T follicular helper cell (primary cell): ENCODE results near the gene CCDC197.

Experiments used
- DNase-seq: peaks from one replicate; pipeline ENCODE4 v3.0.0-alpha.2; 2020; ENCODE audit warnings: low read depth
- total RNA-seq, 2 experiments: gene quantifications; one replicate each; lab custom pipeline; 2026; lab: John Stamatoyannopoulos, UW

Gene CCDC197
- 0.04 to 0.12 reads per million in 2 experiments for total RNA-seq

- no peak for DNase-seq
Measured at GRCh38 chr14:93997082-93997481, at the start of gene CCDC197. TSS of gene CCDC197 (plus strand) at chr14:93997301. CDS start at chr14:93998132, 831 bp downstream.

DNA sequence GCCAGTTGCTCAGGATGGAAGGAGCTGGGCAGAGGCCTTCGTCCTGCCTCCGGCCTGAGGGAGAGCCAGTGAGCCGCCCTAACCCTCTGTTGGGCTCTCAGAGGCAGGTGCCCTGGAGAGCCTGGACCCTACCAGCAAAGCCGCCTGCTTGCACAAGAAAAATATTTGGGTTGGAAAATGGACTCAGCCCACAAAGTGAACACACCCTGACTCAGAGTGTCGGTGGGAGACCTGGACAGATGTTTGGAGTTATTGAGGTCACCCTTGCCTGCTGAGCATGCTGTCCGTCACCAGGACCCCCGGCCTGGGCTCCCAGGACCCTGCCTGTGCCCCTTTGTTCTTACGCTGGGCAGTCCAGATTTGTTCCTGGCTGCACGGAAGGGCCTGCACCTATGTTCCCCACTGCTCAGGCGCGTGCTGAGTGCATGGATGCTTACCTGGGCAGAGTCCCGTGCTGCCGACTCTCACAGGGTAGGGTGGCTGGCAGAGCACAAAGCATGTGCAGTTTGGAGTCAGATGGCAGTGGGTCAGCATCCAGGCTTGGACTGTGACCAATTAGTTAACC is 47.5 kb upstream of the CCDC197 start:
- DNase-seq: no peak

DNA sequence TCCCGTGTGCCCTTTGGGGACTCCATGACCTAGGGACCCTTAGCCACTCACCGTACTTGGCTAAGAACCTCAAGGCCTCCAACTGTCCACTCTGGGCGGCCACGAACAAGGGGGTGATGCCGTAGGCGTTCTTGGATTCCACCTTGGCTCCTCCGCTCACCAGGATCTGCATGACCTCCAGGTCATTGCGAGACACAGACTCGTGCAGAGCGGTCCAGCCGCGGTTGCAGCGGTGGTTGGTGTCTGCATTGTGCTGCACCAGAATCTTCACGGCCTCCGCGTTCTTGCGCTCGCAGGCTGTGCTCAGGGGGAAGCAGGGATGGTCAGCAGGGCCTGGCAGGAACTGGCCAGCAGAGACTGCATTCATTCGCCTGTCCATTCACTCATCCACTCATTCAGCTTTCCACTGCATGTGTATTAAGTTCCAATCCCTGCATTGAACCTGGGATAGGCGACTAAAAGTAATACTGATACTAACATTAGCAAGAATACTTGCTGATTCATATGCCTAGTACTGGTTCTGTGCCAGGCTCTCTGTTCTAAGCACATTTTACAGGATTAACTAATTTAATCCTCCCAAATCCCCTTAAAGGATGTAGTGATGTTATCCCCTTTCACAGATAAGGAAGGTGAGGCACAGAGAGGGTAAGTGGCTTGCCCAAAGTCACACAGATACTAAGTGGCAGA is 46.0 kb upstream of the CCDC197 start:
- DNase-seq: no peak

DNA sequence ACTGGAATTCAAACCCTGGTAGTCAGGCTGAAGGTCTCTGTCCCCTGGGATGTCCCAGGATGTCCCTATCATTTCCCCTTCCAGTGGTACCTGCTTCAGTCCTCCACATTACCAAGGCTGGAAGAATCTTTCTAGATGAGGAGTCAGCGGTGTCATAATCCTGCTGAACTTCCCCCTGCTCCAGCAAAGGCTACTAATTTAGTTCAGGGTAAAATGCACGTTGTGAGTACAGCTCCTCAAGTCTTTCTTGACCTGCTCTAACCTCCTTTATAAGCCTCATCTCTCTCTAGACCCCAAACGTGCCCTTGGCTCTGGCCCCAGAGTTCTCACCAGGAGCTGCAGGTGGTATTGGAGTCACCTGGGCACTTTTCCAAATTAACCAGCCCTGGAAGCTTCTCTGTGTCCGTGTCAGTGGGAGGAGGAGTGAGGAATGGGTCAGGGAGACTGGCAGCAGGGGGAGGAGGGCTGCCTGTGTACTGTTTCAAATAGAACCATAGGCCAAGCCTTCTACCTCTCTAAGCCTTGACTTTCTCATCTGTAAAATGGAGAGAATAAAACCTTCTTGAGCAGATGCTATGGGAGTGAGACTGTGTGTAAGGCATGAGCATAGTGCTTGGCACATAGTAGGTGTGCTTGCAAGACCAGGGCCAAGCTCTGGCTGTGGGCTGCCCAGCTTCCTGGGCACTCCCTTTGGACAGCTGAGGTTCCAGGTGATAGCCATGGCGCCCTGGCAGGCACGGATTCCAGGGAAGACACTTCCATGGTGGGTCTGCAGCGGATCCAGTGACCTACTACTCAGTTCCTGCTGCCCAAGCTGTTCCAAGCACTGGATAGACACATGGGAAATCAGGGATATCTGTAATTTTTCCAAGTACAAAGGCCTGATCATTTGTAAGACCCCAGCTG is 45.2 kb upstream of the CCDC197 start:
- DNase-seq: no peak

DNA sequence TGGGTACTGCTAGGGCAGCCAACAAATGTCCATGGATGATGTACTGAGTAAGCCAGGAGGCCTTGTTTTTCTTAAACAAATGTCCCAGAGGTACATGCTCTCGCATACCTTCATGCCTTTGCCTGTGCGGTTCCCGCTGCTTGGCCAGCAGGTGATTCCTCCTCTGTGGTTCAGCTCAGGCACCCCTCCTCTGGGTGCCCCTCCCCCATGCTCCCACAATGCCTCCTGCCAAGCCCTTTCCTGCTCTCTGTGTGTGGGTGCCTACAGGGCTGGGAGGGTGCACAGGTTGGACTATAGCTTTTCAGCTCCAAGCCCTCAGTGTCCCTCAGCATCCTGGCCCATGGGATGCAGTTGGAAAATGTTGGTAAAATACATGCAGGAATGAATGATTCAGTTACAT is 44.3 kb upstream of the CCDC197 start:
- DNase-seq: no peak

GRCh38 chr14:93953263-93953662 is 43.8 kb upstream of the CCDC197 start:
- DNase-seq: no peak

GRCh38 chr14:93953739-93954515 is 43.2 kb upstream of the CCDC197 start:
- DNase-seq: no peak

- no peak for DNase-seq
Measured at GRCh38 chr14:93954516-93954830, 42.6 kb upstream of the CCDC197 start.

DNA sequence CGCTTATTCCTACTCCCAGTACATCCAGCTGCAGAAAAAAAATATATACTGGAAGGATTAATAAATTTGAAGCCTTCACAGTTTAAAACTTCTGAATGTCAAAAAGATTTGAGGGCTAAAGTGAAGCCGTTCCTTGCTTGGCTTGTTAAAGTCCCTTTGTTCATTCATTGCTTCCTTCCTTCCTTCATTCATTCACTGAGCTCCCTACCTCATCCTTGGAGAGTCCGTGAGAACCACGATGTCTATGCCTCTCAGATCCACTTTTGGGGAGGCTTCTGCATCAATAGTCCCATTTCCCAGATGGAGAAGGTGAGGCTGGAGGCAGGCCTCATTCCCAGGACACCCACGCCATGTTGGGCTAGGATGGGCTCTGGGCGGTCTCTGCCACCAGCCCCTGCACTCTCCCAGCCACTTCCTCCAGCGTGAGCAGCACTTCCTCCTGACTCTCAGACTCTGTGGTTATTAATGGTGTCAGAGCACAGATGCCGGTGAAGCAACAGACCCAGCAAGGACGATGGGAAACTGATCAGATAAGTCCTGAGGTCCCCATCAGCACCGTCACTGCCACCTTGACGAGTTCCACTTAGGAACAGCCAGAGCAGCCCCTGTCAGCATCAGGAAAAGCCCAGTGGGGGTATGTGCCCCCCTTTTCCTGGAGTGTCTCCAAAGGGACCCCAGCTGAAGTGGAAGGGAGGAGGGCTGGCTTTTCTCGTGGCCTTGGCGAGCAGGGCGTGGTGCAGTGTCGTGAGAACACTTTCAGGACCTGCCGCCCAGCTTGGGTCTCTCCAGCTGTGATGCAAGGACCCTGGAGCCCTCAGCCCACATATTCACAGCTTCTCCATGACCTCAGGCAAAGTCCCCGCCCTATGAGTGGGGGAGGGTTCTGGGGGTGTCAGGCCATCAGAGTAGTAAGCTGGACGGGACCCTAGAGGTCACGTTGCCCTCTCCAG is 41.9 kb upstream of the CCDC197 start:
- DNase-seq: peak; percentile 34

- DNase-seq: no peak
Measured at GRCh38 chr14:93955850-93956481, 41.1 kb upstream of the CCDC197 start.

DNA sequence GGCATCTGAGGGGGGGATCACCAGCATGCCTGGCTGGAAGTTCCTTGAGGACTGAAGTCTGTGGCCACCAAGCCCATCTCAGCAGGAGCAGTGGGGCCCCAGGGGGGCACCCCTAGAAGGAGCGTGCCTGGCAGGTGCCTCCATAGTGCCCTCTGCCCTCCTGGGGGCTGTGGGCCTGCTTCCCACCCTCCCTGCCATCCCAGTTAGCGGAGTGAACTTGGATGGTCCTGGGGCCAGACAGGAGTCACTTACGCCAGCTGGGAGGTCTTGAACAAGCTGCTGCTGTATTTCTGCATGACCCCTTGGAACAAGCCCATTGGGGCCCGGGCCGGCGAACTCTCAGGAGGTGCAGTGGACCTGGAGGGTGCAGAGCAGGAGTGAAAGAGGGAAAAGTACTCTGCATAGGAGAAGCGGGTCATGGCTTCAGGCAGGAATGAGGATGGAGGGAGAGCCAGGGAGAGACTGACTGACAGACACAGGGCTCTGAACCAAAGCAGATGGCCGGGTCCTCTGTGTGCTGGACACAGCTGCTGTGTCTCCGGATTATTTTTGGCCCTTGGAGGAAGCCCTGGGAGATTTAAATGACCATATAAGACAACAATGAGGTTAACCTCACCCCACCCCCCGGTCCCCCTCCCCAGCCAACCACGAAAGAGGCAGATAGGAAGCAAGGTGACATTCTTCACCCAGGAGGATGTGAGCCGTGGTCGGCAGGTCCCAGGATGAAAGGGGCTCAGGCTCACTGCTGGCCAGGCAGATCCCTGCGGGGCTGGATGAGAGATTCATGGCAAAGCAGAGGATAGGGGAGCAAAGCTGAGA is 40.4 kb upstream of the CCDC197 start:
- no peak for DNase-seq

GRCh38 chr14:93957333-93957710 is 39.8 kb upstream of the CCDC197 start:
- DNase-seq: no peak

DNA sequence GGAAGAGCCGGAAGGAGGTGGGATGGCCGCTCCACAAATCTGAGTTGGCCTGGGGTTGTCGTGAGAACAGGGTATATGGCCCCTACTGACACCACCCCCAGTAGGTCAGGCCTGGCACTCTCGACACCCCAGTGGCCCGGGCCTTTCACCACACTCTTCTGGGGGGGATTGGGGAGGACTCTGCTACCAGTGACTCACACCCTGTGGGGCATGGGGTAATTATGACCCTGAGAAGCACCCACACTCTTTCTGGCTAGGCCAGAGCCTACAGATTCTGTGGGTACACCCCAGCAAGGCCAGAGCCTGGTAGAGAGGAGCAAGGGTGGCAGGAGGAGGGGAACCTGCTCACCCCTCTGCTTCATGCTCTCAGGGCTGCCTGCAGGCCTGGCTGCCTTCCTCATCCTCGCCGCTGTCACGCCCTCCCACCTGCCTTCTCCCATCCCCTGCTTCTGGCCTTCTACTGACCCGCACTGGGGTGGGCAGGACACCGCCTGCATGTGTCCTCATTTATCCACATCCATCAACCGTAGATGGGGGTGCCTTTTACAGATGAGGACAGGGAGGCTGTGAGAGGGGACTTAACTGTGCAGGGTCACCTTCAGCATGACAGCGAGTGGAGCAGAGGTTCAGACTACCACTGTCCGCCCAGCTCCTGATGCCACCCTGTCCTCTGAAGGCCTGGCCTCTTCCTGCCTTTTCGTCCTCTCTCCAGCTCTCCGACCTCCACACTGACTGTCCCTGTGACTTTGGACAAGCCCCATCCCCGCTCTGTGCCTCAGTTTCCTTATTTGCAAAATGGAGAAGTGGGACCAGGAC is 39.1 kb upstream of the CCDC197 start:
- no peak for DNase-seq

DNA sequence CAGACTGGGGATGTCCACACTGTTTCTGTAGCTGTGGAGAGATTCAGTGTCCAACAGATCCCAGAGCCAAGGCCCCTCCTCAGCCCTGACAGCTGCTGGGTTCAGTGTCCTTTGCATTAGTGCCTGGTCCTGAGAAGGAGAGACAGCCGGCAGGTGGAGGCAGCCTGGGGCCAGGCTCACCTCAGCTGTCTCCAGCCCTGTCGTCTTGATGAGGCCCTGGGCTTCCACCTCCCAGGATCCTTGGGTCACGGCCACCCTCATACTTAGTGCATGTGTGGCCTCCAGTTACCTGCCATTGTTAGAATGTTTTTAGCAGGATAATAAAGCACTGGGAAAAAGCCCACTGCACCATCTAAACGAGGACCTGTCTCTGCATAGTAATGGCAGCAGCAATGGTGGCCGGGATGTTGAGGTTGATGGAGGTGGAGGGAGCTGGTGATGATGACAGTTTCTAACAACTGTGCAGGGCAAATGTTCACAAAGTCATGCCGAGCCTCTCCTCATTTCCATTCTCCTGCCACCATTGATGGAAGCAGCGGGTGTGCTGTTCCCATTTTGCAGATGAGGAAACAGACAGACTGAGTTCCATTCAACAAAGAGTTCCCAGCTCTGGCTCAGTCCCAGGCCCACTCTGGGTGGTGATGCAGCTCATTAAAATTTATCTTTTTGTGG is 38.4 kb upstream of the CCDC197 start:
- DNase-seq: no peak

DNA sequence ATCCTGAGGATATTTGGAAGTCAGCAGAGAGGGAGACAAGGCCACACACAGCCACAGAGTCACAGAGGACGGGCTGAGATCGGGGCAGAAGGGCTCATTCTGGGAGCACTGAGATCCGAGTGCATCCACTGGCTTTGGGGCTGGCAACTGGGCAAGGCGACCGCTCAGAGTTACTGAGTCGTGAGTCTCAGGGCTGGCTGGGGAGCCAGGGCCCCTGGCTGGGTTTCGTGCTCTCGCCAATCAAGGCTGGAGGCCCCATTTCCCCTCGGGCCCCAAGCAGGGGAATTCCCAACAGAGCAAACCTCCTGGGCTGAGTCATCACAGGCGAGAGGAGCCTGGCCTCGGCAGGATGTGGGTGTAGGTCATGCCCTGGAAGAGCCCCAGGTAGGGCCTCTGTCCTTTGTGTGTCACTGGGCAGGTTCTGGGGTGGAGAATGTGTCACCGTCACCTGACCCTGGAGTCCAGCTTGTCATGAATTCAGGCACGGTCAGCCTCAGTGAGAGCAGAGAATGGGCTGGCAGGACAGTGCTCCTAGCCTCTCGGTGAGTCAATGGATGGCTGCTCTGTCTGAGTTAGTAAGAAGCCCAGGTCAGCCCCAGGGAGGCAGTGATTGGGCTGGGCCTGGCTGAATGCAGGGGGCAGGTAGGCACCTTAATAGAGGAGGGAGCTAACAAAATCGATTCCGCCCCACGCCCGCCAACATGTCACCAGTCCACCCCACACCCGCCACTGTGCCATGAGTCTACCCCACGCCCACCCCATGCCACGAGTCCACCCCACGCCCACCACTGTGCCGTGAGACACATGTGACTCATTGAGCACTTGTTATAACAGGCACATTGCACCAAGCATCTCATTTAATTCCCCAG is 37.6 kb upstream of the CCDC197 start:
- DNase-seq: peak; percentile 90

DNA sequence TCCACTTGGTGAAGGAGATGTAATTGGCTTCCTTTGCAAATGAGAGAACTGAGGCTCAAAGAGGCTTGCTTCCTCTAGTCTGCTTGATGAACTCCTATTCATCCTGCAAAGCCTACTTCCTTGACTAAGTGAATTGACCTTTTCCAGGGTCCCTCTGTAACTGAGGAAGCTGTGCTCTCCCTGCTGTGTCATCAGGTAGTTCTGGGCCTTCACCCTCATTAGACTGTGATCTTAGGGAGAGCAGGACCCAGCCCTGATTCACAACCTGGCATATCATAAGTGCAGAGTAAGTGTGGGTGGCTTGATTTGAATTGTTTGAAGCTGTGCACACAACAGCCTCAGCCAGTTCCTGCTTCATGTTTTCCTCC is 37.0 kb upstream of the CCDC197 start:
- no peak for DNase-seq

DNA sequence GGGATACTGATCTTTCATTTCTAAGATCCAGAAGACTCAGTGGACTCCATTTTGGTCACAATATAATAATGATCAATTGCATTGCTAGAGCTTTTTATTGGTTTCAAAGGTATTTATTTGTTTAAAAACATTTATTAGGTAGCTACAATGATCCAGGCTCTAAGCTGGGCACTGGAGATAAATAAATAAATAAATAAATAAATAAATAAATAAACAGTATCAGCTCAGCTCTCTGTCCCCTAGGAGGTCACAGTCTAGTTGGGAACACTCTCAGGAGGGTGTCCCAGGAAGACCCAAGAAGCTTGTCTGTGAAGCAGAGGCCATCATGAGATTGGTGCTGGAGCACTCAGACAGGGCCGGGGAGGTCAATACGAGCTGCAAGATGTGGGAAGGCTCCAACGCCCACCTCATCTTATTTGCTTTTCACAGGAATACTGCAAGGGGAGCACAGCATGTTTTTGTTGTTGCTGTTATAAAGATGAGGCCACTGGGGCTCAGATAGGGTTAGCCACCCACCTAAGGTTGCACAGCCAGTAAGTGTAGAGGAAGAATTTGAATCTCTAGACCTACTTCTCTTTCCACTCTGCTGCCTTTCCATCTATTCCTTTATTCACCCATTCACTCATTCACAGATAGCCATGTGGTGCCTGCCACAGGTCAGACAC is 36.2 kb upstream of the CCDC197 start:
- DNase-seq: no peak
